Measurements from ENCODE around the gene CD244.
"Not testable (repeated sequence)": the region's sequence is repeated elsewhere in the genome, so short reads cannot be mapped to it uniquely, and the experiment has no call there.

The CD244 gene

DNA sequence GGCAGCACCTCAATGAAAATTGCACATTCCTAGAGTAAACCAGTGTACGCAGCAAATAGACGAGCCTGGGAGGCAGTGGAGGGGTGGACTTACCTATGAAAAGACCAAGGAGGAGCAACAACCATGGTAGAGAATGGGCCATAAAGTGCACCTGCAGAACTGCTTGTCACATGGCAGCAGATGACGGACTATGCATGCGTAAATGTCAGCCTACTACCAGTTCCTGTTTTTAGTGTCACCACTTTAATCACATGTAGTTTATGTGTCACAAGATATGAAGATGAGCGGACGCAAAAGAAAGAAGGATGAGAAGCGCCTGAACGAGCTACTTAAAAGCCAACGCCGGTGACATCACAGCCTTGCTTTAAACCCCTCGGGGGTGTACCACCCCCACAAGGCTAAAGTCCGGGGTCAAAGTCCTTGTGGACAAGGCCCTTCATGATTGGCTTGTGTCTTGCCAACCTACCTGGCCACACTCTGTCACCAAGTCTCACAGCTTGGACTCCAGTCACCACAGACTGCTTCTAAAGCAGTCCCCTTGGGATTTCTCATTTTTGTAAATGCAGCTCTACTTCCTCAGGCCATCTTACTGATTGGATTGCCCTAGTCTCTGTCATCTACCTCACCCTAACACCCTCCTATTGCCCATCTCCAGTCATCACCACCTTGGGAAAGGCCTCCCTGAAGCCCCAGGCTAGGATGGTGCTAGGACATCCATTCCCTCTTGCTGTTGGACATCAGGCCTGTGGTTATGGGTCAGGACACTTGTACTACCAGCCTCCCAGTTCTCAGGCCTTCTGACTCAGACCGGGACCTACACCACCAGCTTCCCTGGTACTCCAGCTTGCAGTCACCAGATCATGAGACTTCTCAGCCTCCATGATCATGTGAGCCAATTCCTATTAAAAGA lies 72.7 kb downstream of the CD244 start:
- in situ Hi-C loops (cut with MboI; ENCODE audit: low sequenced_read_pairs): no loop called here

DNA sequence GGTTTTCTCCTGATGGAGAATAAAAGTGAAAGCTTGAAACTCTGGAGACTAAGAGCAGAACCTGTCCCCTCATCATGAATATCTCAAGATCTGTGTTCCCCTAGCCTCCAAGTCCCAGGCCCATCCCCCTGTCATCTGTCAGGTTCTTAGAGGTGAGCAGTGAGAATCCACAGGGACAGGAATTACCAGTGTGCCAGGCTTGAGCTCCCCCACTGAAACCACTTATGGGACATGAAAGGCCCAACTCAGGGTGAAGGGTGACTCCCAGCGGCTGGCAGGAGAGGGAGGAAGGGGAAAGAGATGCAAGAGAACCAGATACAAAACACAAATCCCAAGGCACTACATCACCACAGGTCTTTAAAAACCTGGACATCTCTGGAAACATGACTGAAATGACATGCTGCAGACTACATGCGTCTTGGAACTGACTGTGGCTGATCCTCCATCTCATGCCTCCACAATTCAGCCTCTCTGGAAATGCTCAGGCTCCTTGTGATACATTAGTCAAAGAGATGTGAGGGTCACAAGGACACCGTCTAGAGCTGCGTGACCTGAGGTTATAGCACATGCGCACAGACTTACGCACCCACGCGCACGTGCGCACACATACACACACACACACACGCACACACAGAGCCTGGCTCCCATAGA lies 73.5 kb downstream of the CD244 start:
- in situ Hi-C loops (cut with MboI; ENCODE audit: low sequenced_read_pairs): no loop called here

DNA sequence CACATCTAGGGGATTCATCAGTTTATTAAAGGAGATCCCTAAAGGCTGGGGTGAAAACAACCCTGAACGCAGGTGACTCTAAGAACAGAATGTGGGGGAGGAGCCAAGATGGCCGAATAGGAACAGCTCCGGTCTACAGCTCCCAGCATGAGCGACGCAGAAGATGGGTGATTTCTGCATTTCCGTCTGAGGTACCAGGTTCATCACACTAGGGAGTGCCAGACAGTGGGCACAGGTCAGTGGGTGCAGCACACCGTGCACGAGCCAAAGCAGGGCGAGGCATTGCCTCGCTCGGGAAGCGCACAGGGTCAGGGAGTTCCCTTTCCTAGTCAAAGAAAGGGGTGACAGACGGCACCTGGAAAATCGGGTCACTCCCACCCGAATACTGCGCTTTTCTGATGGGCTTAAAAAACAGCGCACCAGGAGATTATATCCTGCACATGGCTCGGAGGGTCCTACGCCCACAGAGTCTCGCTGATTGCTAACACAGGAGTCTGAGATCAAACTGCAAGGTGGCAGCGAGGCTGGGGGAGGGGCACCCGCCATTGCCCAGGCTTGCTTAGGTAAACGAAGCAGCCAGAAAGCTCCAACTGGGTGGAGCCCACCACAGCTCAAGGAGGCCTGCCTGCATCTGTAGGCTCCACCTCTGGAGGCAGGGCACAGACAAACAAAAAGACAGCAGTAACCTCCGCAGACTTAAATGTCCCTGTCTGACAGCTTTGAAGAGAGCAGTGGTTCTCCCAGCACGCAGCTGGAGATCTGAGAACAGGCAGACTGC lies 79.5 kb downstream of the CD244 start:
- in situ Hi-C loops (cut with MboI; ENCODE audit: low sequenced_read_pairs): not testable (repeated sequence)

DNA sequence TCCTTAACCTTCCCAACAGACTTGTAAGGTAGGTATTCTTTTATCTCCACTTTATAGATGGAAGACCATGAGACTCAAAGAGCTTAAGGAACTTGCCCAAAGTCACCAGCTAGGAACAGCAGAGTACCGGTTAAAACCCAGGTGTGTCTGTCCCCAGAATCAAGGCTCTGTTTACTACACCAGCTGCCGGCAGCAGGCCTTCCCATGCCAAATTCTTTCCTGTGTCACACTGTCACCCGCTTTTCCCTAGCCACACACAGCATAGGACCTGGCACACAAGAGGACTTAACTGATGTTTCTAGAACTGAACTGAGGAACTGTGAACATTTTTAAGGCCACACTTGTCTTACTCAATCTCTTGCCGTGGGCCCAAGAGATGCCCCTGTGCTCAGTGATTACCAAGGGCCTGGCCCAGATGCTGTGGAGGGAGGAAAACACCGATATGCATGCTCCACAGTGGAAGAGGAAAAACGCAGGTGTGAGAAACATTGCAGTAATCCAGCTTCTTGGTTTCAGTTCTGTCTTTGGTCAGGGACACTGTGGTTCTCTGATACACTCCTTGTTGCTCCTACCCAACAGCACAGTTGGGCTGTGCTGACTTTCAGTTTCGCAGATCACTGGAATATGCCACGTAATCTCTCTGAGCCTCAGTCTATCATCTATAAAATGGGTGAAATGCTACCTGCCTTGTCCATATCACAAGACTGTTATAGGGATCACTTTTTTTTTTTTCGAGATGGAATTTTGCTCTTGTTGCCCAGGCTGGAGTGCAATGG lies 80.6 kb downstream of the CD244 start:
- in situ Hi-C loops (cut with MboI; ENCODE audit: low sequenced_read_pairs): no loop called here

DNA sequence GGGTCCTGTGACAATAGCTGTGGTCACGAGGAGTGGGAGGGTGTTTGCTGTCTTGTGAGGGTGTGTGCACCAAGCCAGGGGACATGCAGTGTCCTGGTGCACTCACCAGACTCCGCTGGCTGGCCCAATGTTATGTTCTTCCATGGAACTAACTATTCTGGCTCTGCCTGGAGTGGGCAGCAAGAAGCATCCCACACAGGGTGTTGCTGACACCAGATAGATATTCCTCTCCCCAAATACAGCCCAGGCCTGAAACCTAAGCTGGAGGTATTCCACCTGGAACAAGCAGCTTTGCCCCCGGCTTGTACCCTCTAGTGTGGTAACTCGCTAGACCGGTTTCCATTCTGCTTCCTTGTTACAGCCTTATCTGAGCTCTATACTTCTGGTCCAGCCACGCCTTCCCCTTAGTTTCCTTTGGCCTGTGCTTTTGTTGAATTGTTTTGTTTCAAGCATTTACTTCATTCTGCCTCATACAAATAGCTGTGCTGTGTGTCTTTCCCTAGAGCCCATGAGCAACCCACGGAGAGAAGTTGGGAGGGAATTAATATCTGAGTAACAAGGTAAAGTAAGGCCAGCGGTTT lies 81.4 kb downstream of the CD244 start:
- in situ Hi-C loops (cut with MboI; ENCODE audit: low sequenced_read_pairs): no loop called here

DNA sequence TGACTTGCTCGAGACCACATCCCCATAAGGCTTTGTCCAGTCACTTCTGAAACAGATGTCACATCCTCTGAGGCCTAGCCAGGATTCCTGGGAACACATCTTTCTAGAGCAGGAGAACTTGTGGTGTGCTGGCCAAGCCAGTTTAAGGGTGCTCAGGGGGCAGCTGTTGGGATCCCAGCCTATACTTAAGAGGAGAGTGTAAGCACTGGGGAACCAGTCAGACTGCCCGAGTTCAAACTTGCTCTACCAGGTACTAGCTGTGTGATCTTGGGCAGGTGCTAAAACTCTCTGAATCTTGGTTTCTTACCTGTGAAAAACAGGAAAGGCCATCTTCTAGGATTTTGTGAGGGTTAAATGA lies 82.3 kb downstream of the CD244 start:
- in situ Hi-C loops (cut with MboI; ENCODE audit: low sequenced_read_pairs): no loop called here
